Activated gamma-delta T cell treated with Interleukin-2 at 50 U/mL for 16 hours (primary cell): Measurements from ENCODE around the gene HAUS8.
"Not testable (repeated sequence)": the region's sequence is repeated elsewhere in the genome, so short reads cannot be mapped to it uniquely, and the experiment has no call there.

Experiments
- DNase-seq: peaks from one replicate; pipeline ENCODE4 v3.0.0-alpha.2; 2020

The HAUS8 gene

GRCh38 chr19:17026706-17027534, 48.3 kb downstream of the HAUS8 start, which contains the start of gene CPAMD8:
CPAMD8 (minus strand) TSS chr19:17026810; CDS start chr19:17026642, 168 bp downstream.
- DNase-seq, result no peak

GRCh38 chr19:17025991-17026658, 49.1 kb downstream of the HAUS8 start:
- DNase-seq, result peak; percentile 10

GRCh38 chr19:17025361-17025760, 49.9 kb downstream of the HAUS8 start:
- DNase-seq, result no peak

- DNase-seq, result not testable (repeated sequence)
Observed at GRCh38 chr19:17024941-17025340, 50.3 kb downstream of the HAUS8 start.

GRCh38 chr19:17023805-17024204, 51.4 kb downstream of the HAUS8 start:
- no peak for DNase-seq

- DNase-seq, result no peak
Observed at GRCh38 chr19:17022738-17023137, 52.5 kb downstream of the HAUS8 start.

GRCh38 chr19:17021793-17022590, 53.3 kb downstream of the HAUS8 start:
- no peak for DNase-seq

- no peak for DNase-seq
Observed at GRCh38 chr19:17021328-17021727, 53.9 kb downstream of the HAUS8 start.

- DNase-seq, result no peak
Observed at GRCh38 chr19:17020823-17021222, 54.4 kb downstream of the HAUS8 start.

- no peak for DNase-seq
Observed at GRCh38 chr19:17020385-17020784, 54.9 kb downstream of the HAUS8 start.

- DNase-seq, result not testable (repeated sequence)
Observed at GRCh38 chr19:17014212-17014861, 60.9 kb downstream of the HAUS8 start.

- DNase-seq, result no peak
Observed at GRCh38 chr19:17011485-17011884, 63.8 kb downstream of the HAUS8 start.

GRCh38 chr19:17006579-17006978, 68.7 kb downstream of the HAUS8 start:
- DNase-seq, result no peak

- DNase-seq, result no peak
Observed at GRCh38 chr19:17005000-17005399, 70.3 kb downstream of the HAUS8 start.

- DNase-seq, result no peak
Observed at GRCh38 chr19:17004386-17004785, 70.9 kb downstream of the HAUS8 start.

GRCh38 chr19:17002455-17002854, 72.8 kb downstream of the HAUS8 start:
- DNase-seq, result no peak

GRCh38 chr19:17001603-17002183, 73.6 kb downstream of the HAUS8 start:
- peak; percentile 64 for DNase-seq
